ENCODE results near the gene ANKRD9.

GRCh38 chr14:102509746-102510615 lies at the start of gene ANKRD9:
- TF ChIP-seq, protein P1, sequence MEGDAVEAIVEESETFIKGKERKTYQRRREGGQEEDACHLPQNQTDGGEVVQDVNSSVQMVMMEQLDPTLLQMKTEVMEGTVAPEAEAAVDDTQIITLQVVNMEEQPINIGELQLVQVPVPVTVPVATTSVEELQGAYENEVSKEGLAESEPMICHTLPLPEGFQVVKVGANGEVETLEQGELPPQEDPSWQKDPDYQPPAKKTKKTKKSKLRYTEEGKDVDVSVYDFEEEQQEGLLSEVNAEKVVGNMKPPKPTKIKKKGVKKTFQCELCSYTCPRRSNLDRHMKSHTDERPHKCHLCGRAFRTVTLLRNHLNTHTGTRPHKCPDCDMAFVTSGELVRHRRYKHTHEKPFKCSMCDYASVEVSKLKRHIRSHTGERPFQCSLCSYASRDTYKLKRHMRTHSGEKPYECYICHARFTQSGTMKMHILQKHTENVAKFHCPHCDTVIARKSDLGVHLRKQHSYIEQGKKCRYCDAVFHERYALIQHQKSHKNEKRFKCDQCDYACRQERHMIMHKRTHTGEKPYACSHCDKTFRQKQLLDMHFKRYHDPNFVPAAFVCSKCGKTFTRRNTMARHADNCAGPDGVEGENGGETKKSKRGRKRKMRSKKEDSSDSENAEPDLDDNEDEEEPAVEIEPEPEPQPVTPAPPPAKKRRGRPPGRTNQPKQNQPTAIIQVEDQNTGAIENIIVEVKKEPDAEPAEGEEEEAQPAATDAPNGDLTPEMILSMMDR (IDR thresholded peaks at IDR 0.05 in 2 of 3, conservative IDR thresholded peaks at IDR 0.05 in 1 of 3; ENCODE audit: control insufficient read depth in 2 of 3, extremely low read depth in 1 of 3, insufficient read depth in 1 of 3, low read depth in 3 of 3, low read length in 3 of 3) = no peak
- no peak for TF ChIP-seq CHD2 (IDR thresholded peaks at IDR 0.05; ENCODE audit: borderline replicate concordance, low read depth, low read length)
- peak; percentile 54; the same call in 1 of the 2 replicates for TF ChIP-seq POLR2A (IDR thresholded peaks at IDR 0.05; ENCODE audit: low read depth, low read length)
- TF ChIP-seq YY1 (IDR thresholded peaks at IDR 0.05; ENCODE audit: low read depth, low read length) = peak; percentile 51; the same call in 1 of the 2 replicates
- no peak for TF ChIP-seq BRCA1 (IDR thresholded peaks at IDR 0.05; ENCODE audit: low read depth, low read length)
- no peak for TF ChIP-seq NRF1 (conservative IDR thresholded peaks at IDR 0.05; ENCODE audit: low read depth, low read length)
- no peak for TF ChIP-seq EP300 (IDR thresholded peaks at IDR 0.05; ENCODE audit: borderline replicate concordance in 1 of 2, control insufficient read depth in 1 of 2, low read depth in 2 of 2, low read length in 2 of 2)
- TF ChIP-seq STAT1 (conservative IDR thresholded peaks at IDR 0.05) = no peak
- TF ChIP-seq REST (IDR thresholded peaks at IDR 0.05; ENCODE audit: low read depth, low read length) = no peak
- no peak for TF ChIP-seq IRF3 (IDR thresholded peaks at IDR 0.05)
- no peak for TF ChIP-seq MYC (IDR thresholded peaks at IDR 0.05; ENCODE audit: insufficient read depth, insufficient read length, insufficient replicate concordance, low read length, severe bottlenecking)

Measured in GM12878 (cell line).